Heart right ventricle (tissue), 16 donors: ENCODE results near the gene SYNCRIP. TPM values are rescaled to one million over a fixed set of nuclear protein-coding genes. Genes with fewer than 3 reads are reported as not detected.
A peak's percentile ranks its signal among the peaks of the same experiment; 100 is the strongest.
"Not testable (repeated sequence)": the region's sequence is repeated elsewhere in the genome, so short reads cannot be mapped to it uniquely, and the experiment has no call there.

ENCODE experiments used
- ATAC-seq, 8 donors: fragments of 200-7000 bp; cut with Tn5 transposase; one replicate each; pipeline ENCODE4 v1.9.1; 2020; ENCODE audit warnings: mild to moderate bottlenecking in 8 of 8, moderate library complexity in 8 of 8, moderate number of reproducible peaks in 1 of 8
- DNase-seq, 2 donors: peaks; one replicate each; pipeline ENCODE4 v3.0.0-alpha.2; 2020
- H3K27ac ChIP-seq, 10 donors: fragments of 200-600 bp; sonication (generic) in 2 of 10; one replicate each; pipeline versions ENCODE4 v1.5.0 to v1.8.0; 2020 to 2022; ENCODE audit warnings: mild to moderate bottlenecking in 3 of 10
- H3K27me3 ChIP-seq, 7 donors: fragments of 200-600 bp; one replicate each; pipeline ENCODE4 v1.8.0; 2021 to 2022; ENCODE audit warnings: mild to moderate bottlenecking in 2 of 7
- H3K36me3 ChIP-seq, 9 donors: fragments of 200-600 bp; sonication (generic) in 1 of 9; one replicate each; pipeline versions ENCODE4 v1.5.0 to v1.8.0; 2020 to 2022; ENCODE audit warnings: mild to moderate bottlenecking in 2 of 9
- H3K4me1 ChIP-seq, 9 donors: fragments of 200-600 bp; sonication (generic) in 1 of 9; one replicate each; pipeline versions ENCODE4 v1.5.0 to v1.8.0; 2020 to 2022; ENCODE audit warnings: mild to moderate bottlenecking in 4 of 9
- H3K4me3 ChIP-seq, 10 donors: fragments of 200-600 bp; sonication (generic) in 2 of 10; one replicate each; pipeline versions ENCODE4 v1.5.0 to v1.8.0; 2020 to 2022; ENCODE audit warnings: mild to moderate bottlenecking in 7 of 10, moderate library complexity in 2 of 10
- H3K9me3 ChIP-seq, 11 donors: fragments of 200-600 bp in 10 of 11; sonication (generic) in 2 of 11; one replicate each; pipeline versions ENCODE4 v1.5.0 to v1.8.0; 2013 to 2022; ENCODE audit warnings: mild to moderate bottlenecking in 2 of 11, control low read depth in 1 of 11, moderate library complexity in 1 of 11
- WGBS, 2 donors: extraction: QIAGEN DNeasy Blood & Tissue Kit; methylation state at CpG; one replicate each; pipeline ENCODE4 v1.1.7; 2013; ENCODE audit warnings: inconsistent platforms in 1 of 2; 5-methylcytosine and 5-hydroxymethylcytosine counted together
- intact Hi-C, 10 donors: fragments of 100-400 bp; cut with DNase I; formaldehyde crosslinking; loops; one replicate each; pipeline versions ENCODE4 v1.11.1 to v1.14.2; 2022
- polyA plus RNA-seq, 2 donors: library from polyadenylated mRNA; stranded (reverse); fragments of 200-250 nt; gene quantifications; one replicate each; pipeline ENCODE4 v1.2.3, GENCODE V29; 2013
- total RNA-seq, 10 donors: library from RNA; stranded (reverse); fragmentation: NEBNext Ultra II Directional in 3 of 10; extraction: Animal tissue kit (Norgen Biotek cat#: 25700) in 3 of 10; gene quantifications; one replicate each; pipeline versions ENCODE4 v1.2.1 to v1.2.4, GENCODE V29; 2021 to 2023
- TF ChIP-seq, protein P1 (sequence below), 9 donors: fragments of 200-600 bp; sonication (generic) in 2 of 9; IDR thresholded peaks; one replicate each; pipeline versions ENCODE4 v1.5.0 to v1.8.0; 2021 to 2022; ENCODE audit warnings: antibody characterized with exemption in 9 of 9, mild to moderate bottlenecking in 5 of 9, moderate library complexity in 1 of 9
- donor health status: Arrhythmogenic right ventricular cardiomyopathy.
- donor health status: ischemic (EF 13 %, LVEDD 7.1; RV severe dilation, severe dysfunction).
- donor health status: healthy with polysubstance abuse.
- donor health status: DM: no; HTN: yes; CAD: no.
- donor health status: DM: no; HTN: no; CAD: no.
- donor health status: ischemic (EF 25% LVEDD 6.9; RV normal size, moderate dysfunction).
- donor health status: ischemic (EF 25% LVEDD 5.7; RV mildly dilated, moderate dysfunction).
- donor health status: healthy.
- donor health status: DM: yes; HTN: yes; CAD: no.
- donor health status: Ischemic cardiomyopathy.
- donor health status: ischemic (EF 35%, LVEDD 5.7; RV mildly dilated, moderate dysfunction).
- donor health status: nonischemic (EF 11% LVEDD 7.7; RV severe dilation, severe dysfunction).
- donor health status: DM: yes; HTN: yes; CAD: no.
- donor health status: PGD.
- donor health status: ischemic (EF 29% LVEDD 5.4; RV normal size, mild dysfunction).
- donor health status: nonischemic (EF 23%, LVEDD 6.1; RV moderate dilation, normal function).

SYNCRIP gene
- total and polyA plus RNA-seq, 12 donors, result 24.6 to 72.6 (median 58.7) TPM

DNA sequence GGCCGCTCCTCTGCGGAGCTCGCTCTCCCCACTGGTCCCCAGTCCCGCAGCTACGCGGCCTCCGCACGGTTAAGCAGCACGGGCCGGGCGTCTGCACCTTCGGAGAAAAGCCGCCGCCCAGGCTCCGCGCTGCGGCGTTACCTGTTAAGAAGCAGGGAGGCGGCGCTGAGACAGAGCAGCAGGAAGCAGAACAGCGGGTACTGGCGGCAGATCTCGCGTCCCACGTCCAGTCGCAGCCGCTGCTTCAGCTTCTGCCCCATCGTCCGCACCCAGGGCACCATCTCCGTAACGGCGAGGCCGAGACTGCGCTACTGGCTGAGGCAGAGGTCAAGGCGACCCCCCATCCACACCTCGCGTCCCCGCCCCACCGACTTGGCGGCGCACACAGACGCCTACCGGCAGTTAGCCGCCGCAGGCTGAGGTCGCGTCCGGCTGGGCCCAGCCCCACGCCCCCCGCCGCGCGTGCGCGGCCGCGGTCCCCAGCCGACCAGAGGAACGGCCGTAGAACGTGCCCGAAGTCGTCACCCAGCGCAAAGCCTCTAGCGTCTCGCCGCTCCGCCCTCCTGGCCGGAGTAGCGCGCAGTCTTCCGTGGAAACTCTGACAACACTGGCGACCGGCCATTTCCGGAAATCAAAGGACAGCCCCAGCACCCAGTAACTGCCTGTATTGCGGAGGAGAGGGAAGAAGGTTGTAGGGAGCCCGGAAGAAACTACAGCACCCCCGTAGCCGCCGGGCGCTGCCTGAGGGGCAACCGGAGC, 49.1 kb downstream of the SYNCRIP start, which contains the start of gene SNX14:
Gene SNX14 (minus strand): TSS at position 421 of the 759 bp plus-strand sequence. CDS start 140 bp downstream, at position 281.
- H3K36me3 ChIP-seq, result no peaks in the 10 kb centered on the region
- peaks cover 0 to 32% (median 27%) of the 10 kb centered on the region in 9 donors for H3K4me1 ChIP-seq
- H3K9me3 ChIP-seq, result no peaks in the 10 kb centered on the region
- H3K27ac ChIP-seq, result peak within 1 kb of the TSS; percentile 82 to 99 (median 97)
- ATAC-seq, result peak; percentile 97 to 99 (median 98)
- intact Hi-C loops, result loop anchor here in 8 of 10 donors (1.0 to 5.0 kb wide), 7 partner anchors 49 to 85 kb away; partner anchors contain the start of gene SYNCRIP (in 6 of the 8)
- DNase-seq, result peak; percentile 95 to 97
- 0% methylated on average over 82 of the region's 82 CpGs for WGBS, 2 donors
- H3K4me3 ChIP-seq, result peak within 1 kb of the TSS; percentile 66 to 97 (median 83)
- TF ChIP-seq, protein P1, sequence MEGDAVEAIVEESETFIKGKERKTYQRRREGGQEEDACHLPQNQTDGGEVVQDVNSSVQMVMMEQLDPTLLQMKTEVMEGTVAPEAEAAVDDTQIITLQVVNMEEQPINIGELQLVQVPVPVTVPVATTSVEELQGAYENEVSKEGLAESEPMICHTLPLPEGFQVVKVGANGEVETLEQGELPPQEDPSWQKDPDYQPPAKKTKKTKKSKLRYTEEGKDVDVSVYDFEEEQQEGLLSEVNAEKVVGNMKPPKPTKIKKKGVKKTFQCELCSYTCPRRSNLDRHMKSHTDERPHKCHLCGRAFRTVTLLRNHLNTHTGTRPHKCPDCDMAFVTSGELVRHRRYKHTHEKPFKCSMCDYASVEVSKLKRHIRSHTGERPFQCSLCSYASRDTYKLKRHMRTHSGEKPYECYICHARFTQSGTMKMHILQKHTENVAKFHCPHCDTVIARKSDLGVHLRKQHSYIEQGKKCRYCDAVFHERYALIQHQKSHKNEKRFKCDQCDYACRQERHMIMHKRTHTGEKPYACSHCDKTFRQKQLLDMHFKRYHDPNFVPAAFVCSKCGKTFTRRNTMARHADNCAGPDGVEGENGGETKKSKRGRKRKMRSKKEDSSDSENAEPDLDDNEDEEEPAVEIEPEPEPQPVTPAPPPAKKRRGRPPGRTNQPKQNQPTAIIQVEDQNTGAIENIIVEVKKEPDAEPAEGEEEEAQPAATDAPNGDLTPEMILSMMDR (IDR thresholded peaks at IDR 0.05), result peak in 4 of 9 donors; percentile 24 to 39 (median 32)
- no peaks in the 10 kb centered on the region for H3K27me3 ChIP-seq

DNA sequence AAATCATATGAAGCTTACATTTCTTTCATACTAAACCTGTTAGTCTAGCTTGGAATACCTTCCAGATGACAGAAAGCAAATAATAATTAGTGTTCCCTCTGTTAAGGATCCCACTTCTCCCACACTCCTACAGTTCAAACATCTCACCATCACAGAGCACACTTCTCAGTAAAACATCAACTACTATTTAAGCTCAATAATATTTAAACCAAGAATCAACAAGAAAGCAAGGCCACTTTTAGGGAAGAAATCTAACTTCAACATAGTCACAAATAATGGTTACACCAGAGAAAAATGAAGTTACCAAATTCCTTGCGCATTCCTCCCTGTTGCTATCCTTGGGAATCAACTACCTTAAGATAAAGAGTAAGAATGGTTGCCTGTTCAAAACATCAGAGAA, 50.7 kb downstream of the SYNCRIP start:
- DNase-seq (no peak), ATAC-seq (no peak)
- H3K4me1 ChIP-seq, result peaks cover 0 to 32% (median 27%) of the 10 kb centered on the region in 9 donors
- no peaks in the 10 kb centered on the region for H3K9me3 ChIP-seq
- 100% methylated on average over 1 of the region's 1 CpG for WGBS, 2 donors
- H3K27me3 ChIP-seq, result no peaks in the 10 kb centered on the region
- H3K27ac ChIP-seq, result peak overlapping the region in 1 of 10 donors; percentile 93
- H3K36me3 ChIP-seq, result peaks cover 0 to 8% (median 0%) of the 10 kb centered on the region in 9 donors
- intact Hi-C loops, result loop anchor here in 6 of 10 donors (2.0 to 5.0 kb wide), 3 partner anchors 50 to 87 kb away; partner anchors contain the start of gene SYNCRIP (in 2 of the 6)
- TF ChIP-seq, protein P1 (IDR thresholded peaks at IDR 0.05), result no peak
- peak overlapping the region in 8 of 10 donors; percentile 66 to 97 (median 86) for H3K4me3 ChIP-seq

DNA sequence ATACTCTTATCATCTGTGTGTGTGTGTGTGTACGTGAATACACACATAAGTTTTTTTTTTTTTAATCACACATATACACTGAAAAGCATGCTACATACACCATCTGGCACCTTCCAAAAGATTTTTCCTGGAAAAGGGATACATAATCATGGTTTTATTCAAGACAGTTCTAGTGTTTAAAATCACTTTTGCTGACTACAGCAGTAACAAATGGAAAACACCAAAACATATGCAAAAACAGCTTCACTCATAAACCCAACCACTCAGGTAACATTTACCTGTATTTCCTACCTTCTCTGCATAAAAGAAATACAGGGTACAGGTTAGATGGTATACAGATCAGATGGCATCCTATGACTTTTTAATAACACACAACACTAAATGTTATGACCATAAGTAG, 51.5 kb downstream of the SYNCRIP start:
- H3K4me1 ChIP-seq, result peaks cover 0 to 32% (median 27%) of the 10 kb centered on the region in 9 donors
- WGBS, 2 donors, result 78 to 90% methylated on average over 1 of the region's 1 CpG

DNA sequence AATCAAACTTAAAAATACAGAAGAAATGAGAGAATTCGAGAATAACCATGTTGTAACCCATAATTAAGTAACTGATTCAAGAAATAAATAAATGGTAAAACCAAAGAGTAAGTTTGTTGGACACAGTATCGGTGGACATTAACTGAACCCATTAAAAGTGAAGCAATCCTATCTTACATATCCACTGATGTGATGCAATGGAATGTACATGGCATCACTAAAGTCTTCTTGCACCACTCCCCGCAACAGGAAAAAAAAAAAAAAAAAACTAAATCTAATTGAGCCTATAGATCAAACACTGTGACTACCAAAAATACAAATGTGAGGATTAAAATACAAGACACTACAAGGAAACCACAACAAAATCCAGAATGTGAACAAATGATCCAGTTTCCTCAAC, 56.9 kb downstream of the SYNCRIP start:
- no peak overlapping the region for H3K27ac ChIP-seq
- no peaks in the 10 kb centered on the region for H3K27me3 ChIP-seq
- H3K36me3 ChIP-seq, result peaks cover 0 to 12% (median 0%) of the 10 kb centered on the region in 9 donors
- no peak overlapping the region for H3K4me3 ChIP-seq
- intact Hi-C loops, result no loop called here
- TF ChIP-seq, protein P1 (IDR thresholded peaks at IDR 0.05), result no peak
- 96 to 98% methylated on average over 3 of the region's 3 CpGs for WGBS, 2 donors
- H3K4me1 ChIP-seq, result peaks cover 0 to 9% (median 4%) of the 10 kb centered on the region in 9 donors
- no peak for DNase-seq
- peaks cover 0 to 40% (median 11%) of the 10 kb centered on the region in 11 donors for H3K9me3 ChIP-seq
- ATAC-seq, result no peak

More for the DNA sequence above, 51.5 kb downstream of the SYNCRIP start:
- no peaks in the 10 kb centered on the region for H3K9me3 ChIP-seq
- H3K27ac ChIP-seq, result no peak overlapping the region
- ATAC-seq (no peak), DNase-seq (no peak)
- TF ChIP-seq, protein P1 (IDR thresholded peaks at IDR 0.05), result no peak
- H3K4me3 ChIP-seq, result no peak overlapping the region
- H3K27me3 ChIP-seq, result no peaks in the 10 kb centered on the region
- H3K36me3 ChIP-seq, result peaks cover 0 to 12% (median 0%) of the 10 kb centered on the region in 9 donors
- intact Hi-C loops, result loop anchor here in 5 of 10 donors (5.0 kb wide), 2 partner anchors 51 to 86 kb away; partner anchors contain the start of gene SYNCRIP (in 2 of the 5)

DNA sequence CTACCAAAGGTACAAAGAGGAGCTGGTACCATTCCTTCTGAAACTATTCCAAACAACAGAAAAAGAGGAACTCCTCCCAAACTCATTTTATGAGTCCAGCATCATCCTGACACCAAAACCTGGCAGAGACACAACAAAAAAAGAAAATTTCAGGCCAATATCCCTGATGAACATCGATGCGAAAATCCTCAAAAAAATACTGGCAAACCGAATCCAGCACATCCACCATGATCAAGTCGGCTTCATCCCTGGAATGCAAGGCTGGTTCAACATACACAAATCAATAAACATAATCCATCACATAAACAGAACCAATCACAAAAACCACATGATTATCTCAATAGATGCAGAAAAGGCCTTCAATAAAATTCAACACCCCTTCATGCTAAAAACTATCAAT, 59.9 kb downstream of the SYNCRIP start:
- Histone ChIP-seq H3K9me3 (peaks cover 0 to 40% (median 11%) of the 10 kb centered on the region in 11 donors), H3K36me3 (peaks cover 0 to 22% (median 0%) of the 10 kb centered on the region in 9 donors), H3K4me1 (peaks cover 0 to 35% (median 14%) of the 10 kb centered on the region in 9 donors)
- intact Hi-C loops, H3K27me3 ChIP-seq, H3K4me3 ChIP-seq, H3K27ac ChIP-seq, DNase-seq, ATAC-seq: not testable (repeated sequence)
- 97 to 98% methylated on average over 4 of the region's 4 CpGs for WGBS, 2 donors
